ENCODE measurements around the gene CNTN6.

DNA sequence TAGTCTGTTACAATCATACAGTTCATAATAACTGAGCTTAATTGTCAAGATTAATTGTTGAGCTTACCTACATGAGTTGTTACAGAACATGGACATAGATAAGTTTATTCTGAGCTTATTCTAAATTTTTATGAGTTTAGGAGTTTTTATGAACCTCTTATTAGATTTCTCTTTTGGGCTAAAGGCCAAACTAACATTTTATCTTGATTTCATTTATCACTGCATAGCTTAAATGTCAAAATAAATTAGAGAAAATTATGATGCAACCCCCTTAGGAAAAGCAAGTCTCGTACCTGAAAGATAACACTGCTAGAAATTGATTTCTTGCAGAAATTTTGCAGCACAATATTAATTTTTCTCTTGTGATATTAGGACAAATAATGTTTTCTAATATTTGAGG lies 54.5 kb downstream of the CNTN6 start:
- TF ChIP-seq, protein P1, sequence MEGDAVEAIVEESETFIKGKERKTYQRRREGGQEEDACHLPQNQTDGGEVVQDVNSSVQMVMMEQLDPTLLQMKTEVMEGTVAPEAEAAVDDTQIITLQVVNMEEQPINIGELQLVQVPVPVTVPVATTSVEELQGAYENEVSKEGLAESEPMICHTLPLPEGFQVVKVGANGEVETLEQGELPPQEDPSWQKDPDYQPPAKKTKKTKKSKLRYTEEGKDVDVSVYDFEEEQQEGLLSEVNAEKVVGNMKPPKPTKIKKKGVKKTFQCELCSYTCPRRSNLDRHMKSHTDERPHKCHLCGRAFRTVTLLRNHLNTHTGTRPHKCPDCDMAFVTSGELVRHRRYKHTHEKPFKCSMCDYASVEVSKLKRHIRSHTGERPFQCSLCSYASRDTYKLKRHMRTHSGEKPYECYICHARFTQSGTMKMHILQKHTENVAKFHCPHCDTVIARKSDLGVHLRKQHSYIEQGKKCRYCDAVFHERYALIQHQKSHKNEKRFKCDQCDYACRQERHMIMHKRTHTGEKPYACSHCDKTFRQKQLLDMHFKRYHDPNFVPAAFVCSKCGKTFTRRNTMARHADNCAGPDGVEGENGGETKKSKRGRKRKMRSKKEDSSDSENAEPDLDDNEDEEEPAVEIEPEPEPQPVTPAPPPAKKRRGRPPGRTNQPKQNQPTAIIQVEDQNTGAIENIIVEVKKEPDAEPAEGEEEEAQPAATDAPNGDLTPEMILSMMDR (optimal IDR thresholded peaks at IDR 0.05 in 1 of 3, IDR thresholded peaks at IDR 0.05 in 1 of 3, conservative IDR thresholded peaks at IDR 0.05 in 1 of 3; ENCODE audit: extremely low read depth in 1 of 3, insufficient read depth in 2 of 3, low read length in 3 of 3): no peak
- TF ChIP-seq EZH2 (IDR thresholded peaks at IDR 0.05; ENCODE audit: low read length): no peak

Data from keratinocyte (primary cell).